HG03280 (cell line): ENCODE data around the gene OR3A2.
"Not testable (repeated sequence)": the region's sequence is repeated elsewhere in the genome, so short reads cannot be mapped to it uniquely, and the experiment has no call there.

Source experiments
- ATAC-seq: cut with Tn5 transposase; IDR thresholded peaks from one replicate; pipeline ENCODE4 v1.9.1; 2021; ENCODE audit warnings: mild to moderate bottlenecking, moderate library complexity; ENCODE audit not compliant: unreplicated experiment

The OR3A2 gene

DNA sequence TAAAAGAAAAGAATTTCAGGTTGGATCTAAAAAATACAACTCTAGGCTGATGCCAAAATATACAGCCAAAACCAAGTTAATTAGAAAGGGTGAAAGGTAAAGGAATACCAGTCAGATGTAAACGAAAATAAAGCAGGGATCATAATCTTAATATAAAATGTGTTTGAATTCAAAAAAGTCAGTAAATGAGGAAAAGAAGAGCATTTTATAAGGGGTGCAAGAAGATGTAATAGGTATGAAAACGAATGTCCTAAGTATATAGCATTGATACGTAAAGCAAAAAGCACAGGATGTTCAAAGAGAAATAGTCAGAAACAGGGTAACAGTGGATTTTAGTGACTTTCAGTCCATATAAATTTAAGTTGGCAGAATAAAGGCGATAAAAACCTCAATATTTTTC lies 90.5 kb downstream of the OR3A2 start:
- ATAC-seq = no peak

DNA sequence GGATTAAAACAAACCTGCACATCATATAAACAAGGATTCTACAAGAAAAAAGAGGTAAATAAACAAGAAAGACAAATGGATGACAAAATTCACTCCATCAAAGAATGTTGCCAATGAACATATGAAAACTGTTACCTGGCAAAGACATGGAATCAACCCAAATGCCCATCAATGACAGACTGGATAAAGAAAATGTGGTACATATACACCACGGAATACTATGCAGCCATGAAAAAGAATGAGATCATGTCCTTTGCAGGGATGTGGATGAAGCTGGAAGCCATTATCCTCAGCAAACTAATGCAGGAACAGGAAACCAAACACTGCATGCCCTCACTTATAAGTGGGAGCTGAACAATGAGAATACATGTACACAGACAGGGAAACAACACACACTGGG lies 92.6 kb downstream of the OR3A2 start:
- not testable (repeated sequence) for ATAC-seq

DNA sequence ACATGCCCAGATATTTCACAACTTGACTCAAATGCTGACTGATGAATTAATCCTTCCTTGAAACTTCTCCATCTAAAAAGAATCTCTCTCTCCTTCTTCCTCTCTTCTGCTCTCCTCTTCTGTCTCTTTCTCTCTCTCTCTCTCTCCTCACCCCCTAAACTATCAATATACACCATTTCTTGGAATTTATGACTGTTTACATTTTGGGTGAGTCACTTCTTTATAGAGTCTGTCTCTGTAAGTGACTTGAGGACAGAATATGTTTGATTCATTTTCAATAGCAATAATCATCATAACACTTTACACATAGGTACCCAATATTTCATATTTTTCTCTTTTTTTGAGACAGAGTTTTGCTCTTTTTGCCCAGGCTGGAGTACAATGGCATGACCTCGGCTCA lies 103.2 kb downstream of the OR3A2 start:
- no peak for ATAC-seq

DNA sequence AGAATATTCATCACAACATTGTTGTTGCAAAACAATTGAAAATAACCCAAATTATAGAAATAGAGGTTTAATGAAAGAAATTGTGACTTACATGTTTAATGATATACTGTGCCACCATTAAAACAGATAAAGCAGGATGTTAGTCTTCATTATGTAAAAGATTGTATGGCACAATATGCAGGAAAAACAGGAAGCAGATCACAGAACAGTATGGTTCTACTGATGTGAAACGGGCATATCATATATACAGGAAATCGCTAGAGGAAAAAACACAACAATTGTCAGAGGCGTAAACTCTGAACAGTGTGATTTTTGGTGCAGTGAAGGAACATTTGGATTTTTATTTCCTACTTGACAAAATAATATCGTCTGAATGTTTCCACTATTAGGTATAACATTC lies 110.0 kb downstream of the OR3A2 start:
- no peak for ATAC-seq

DNA sequence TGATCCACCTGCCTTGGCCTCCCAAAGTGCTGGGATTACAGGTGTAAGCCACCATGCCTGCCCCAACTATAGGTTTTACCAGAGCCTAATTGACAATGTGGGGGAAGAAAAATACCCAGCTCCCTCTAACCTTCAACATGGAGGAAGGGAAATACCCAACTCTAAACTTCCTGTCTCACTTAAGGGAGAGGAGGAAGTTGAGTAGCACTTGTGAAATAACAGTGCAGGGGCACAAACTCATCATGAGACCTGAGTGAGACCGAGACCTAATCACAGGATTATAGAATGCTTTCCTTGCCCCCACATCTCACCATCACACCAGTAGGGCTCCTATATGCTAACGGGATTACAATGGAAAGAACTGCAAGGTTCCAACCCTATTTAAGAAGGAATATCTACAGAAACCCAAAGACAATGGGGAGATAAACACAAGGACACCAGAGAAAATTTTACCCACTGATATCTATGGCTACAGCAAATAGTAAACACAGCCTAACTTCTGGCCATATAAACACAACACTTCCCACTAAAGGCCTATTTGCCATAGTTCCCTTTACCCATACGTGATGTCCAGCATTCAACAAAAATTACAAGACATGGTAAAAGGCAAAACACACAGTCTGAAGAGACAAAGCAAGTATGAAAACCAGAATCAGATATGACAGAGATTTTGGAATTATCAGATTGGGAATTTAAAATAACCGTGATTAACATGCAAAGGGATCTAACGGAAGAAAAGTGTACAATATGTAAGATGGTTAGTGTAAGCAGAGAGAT lies 114.8 kb downstream of the OR3A2 start:
- no peak for ATAC-seq

DNA sequence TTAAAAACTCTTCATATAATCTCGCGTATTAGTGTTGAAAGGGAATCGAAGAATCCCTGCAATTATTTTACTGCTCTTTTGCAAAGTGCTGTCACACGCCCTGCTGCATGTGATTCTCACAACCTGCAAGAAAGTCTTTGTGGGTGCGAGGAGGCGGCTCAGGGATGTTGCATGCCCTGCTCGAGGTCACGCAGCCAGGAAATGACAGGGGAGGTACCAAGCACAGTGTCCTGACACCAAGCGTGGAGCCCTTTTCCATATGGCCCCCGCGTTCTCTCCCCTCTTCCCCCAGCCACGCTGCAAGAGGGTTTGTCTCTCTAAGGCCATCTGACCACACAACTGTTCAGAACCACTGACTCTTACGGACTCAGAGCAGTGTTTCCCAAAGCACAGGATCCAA lies 125.5 kb downstream of the OR3A2 start:
- ATAC-seq = no peak

DNA sequence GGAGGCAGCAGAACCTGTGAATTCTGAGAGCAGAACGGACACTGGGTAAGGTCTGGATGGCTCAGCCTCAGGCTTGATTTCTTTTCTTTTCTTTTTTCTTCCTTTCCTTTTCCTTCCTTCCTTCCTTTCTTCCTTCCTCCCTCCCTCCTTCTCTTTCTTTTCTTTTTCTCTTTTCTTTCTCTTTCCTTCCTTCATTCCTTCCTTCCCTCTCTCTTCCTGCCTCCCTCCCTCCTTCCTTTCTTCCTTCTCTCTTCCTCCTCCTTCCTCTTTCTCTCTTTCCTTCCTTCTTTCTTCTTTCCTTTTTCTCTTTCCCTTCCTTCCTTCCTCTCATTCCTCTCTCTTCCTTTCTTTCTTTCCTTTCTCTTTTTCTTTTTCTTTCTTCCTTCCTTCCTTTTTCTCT lies 125.9 kb downstream of the OR3A2 start:
- ATAC-seq = no peak

DNA sequence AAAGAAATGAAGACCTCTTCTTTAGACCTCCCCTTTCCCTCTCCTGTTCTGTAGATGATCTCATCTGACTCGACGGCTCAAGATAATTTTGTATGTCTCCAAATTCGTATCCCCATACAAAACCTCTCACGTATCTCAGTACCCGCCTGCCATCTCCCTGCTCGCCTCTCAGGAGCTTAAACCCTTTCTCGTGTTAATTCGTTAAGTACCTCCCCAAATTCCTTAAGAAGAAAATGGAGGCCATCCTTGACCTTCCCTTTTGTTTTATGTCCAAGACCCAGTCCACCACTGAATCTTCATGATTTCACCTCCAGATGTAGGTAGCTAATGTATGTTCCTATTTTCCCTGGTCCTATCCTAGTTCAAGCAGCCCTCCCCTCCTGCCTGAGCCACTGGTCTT lies 129.5 kb downstream of the OR3A2 start:
- no peak for ATAC-seq

DNA sequence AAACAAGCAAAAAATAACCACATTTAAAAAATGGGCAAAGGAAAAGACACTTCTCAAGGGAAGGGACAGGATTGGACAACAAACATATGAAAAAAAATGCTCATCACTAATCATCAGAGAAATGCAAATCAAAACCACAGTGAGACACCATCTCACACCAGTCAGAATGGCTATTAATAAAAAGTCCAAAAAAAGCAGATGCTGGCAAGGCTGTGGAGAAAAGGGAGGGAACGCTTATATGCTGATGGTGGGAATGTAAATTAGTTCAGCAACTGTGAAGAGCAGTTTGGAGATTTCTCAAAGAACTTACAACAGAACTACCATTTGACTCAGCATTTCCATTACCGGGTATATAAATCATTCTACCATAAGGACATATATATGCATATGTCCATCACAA lies 137.1 kb downstream of the OR3A2 start:
- ATAC-seq = not testable (repeated sequence)

DNA sequence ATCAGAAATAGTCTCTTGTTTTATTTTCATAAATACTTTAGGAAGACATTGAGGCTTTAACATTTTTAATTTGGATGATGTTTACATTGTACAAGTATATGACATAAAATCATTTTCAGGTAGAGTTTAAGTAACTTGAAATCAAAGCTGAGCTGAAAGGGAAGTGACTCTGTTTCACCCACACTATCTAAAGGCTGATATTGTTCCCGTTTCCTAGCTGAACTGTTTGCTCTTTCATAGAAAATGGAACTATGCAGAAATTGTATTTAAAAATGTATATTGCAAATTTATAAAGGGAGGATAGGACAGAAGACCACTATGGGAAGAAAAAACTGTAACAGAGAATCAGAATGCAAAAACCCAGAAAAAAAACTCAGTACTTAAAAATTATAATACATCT lies 141.3 kb downstream of the OR3A2 start:
- ATAC-seq = not testable (repeated sequence)

DNA sequence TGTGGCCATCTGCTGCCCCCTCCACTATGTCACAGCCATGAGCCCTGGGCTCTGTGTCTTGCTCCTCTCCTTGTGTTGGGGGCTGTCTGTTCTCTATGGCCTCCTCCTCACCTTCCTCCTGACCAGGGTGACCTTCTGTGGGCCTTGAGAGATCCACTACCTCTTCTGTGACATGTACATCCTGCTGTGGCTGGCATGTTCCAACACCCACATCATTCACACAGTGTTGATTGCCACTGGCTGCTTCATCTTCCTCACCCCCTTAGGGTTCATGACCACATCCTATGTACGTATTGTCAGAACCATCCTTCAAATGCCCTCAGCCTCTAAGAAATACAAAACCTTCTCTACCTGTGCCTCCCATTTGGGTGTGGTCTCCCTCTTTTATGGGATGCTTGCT lies 145.1 kb downstream of the OR3A2 start:
- ATAC-seq = not testable (repeated sequence)

DNA sequence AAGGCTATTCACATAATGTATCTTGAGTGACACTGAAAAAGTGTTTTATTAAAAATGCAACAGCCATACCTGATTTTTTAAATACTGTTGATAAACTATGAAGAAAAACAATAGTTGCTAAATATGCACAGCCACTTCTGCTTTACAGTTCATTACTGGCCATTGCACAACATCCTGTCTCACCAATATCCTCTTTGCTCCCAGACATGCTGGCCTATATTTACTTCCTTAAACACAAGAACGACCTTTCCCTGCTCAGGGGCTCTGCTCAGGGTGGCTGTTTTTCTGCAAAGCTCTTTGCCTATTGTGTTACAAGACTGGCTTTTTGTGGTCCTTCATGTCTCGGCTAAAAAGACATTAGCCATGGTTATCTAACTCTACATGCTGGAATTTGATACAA lies 147.4 kb downstream of the OR3A2 start:
- not testable (repeated sequence) for ATAC-seq

DNA sequence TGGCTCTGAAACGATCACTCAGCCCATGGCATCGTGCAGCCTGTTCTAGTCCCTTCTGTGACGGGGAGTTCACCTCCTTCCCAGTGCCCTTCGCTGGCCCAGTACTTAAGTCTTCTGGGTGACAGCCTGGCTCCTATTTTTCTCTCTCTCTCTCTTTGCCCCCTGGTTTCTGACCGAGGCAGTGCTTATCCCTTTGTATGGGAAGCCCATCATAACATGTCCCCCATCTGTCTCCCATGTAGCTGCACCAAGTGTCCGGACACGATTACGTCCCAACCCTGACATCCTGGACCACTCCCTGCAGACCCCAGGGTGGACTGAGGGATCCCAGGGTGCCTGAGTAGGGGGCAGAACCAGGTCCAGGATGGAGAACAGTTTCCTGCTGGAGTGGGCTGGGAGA lies 153.8 kb downstream of the OR3A2 start:
- not testable (repeated sequence) for ATAC-seq
